ENCODE measurements around the gene GAS2. TPM values are rescaled to one million over a fixed set of nuclear protein-coding genes. Genes with fewer than 3 reads are reported as not detected.

Gene GAS2
- total RNA-seq, 1 experiment from 2014 or later, result not detected

GRCh38 chr11:22860241-22860640 is 193.8 kb downstream of the GAS2 start, which contains the start of gene CCDC179:
Gene CCDC179, minus strand, starts transcription at chr11:22860474. Its CDS starts 53 bp downstream, at chr11:22860421.
- H3K27me3 ChIP-seq, result no peaks in the 10 kb centered on the region
- no peaks in the 10 kb centered on the region for H3K9me3 ChIP-seq
- H3K4me3 ChIP-seq, result no peak within 1 kb of the TSS
- no peaks in the 10 kb centered on the region for H3K36me3 ChIP-seq
- DNase-seq, result no peak

Other genes starting within 250 kb of the GAS2 start
- gene FANCF, start 40.8 kb upstream of the GAS2 start, total RNA-seq (2014; rRNA removed; shearing (Covaris generic); ENCODE audit: low replicate concordance), result 11.4 and 11.7 TPM in 2 replicates
- gene SVIP, start 163.2 kb downstream of the GAS2 start, total RNA-seq (2014; rRNA removed; shearing (Covaris generic); ENCODE audit: low replicate concordance), result 4.2 and 23.0 TPM in 2 replicates
- not detected in 2 replicates for gene CCDC179, start 193.9 kb downstream of the GAS2 start, total RNA-seq (2014; rRNA removed; shearing (Covaris generic); ENCODE audit: low replicate concordance)

Data from MG63 (cell line).